Skeletal muscle satellite cell (primary cell): ENCODE measurements around the gene ABCC9.
"Not testable (repeated sequence)": the region's sequence is repeated elsewhere in the genome, so short reads cannot be mapped to it uniquely, and the experiment has no call there.

ENCODE experiments used
- H3K27me3 ChIP-seq: 2 replicates; pipeline ENCODE4 v1.7.0; 2013; ENCODE audit warnings: low read length; ENCODE audit not compliant: control insufficient read depth, insufficient read depth
- H3K36me3 ChIP-seq: 2 replicates; pipeline ENCODE4 v1.7.0; 2013; ENCODE audit warnings: mild to moderate bottlenecking, control low read depth, low read length; ENCODE audit not compliant: insufficient read depth
- H3K4me1 ChIP-seq: 2 replicates; pipeline ENCODE4 v1.7.0; 2013; ENCODE audit warnings: low read length; ENCODE audit not compliant: control insufficient read depth, insufficient read depth
- H3K4me2 ChIP-seq: 2 replicates; pipeline ENCODE4 v1.7.0; 2013; ENCODE audit warnings: mild to moderate bottlenecking, low read length
- H3K4me3 ChIP-seq: 2 replicates; pipeline ENCODE4 v1.7.0; 2013; ENCODE audit warnings: low read length
- H3K9ac ChIP-seq: 2 replicates; pipeline ENCODE4 v1.7.0; 2013; ENCODE audit warnings: mild to moderate bottlenecking, low read depth, low read length, moderate library complexity
- H3K9me3 ChIP-seq: replicated peaks from 2 replicates; pipeline ENCODE4 v1.7.0; 2013; ENCODE audit warnings: mild to moderate bottlenecking, control low read depth, low read length

The ABCC9 gene

GRCh38 chr12:21794807-21795595 lies 146.2 kb downstream of the ABCC9 start:
- not testable (repeated sequence) for H3K27me3 ChIP-seq, H3K4me1 ChIP-seq, H3K9ac ChIP-seq, H3K9me3 ChIP-seq, H3K4me3 ChIP-seq, H3K36me3 ChIP-seq, H3K4me2 ChIP-seq

- not testable (repeated sequence) for H3K4me2 ChIP-seq, H3K36me3 ChIP-seq, H3K4me3 ChIP-seq, H3K9ac ChIP-seq, H3K27me3 ChIP-seq, H3K4me1 ChIP-seq, H3K9me3 ChIP-seq
Observed at GRCh38 chr12:21789687-21790086, 151.5 kb downstream of the ABCC9 start.

GRCh38 chr12:21788089-21788983 lies 152.9 kb downstream of the ABCC9 start:
- no peaks in the 10 kb centered on the region for H3K36me3 ChIP-seq
- H3K4me2 ChIP-seq: no peak overlapping the region
- no peaks in the 10 kb centered on the region for H3K9me3 ChIP-seq
- no peaks in the 10 kb centered on the region for H3K4me1 ChIP-seq
- no peaks in the 10 kb centered on the region for H3K27me3 ChIP-seq
- H3K9ac ChIP-seq: no peak overlapping the region
- H3K4me3 ChIP-seq: no peak overlapping the region

- Histone ChIP-seq H3K9me3 (no peaks in the 10 kb centered on the region), H3K4me3 (no peak overlapping the region), H3K4me2 (no peak overlapping the region), H3K27me3 (no peaks in the 10 kb centered on the region), H3K36me3 (no peaks in the 10 kb centered on the region), H3K9ac (no peak overlapping the region), H3K4me1 (no peaks in the 10 kb centered on the region)
Observed at GRCh38 chr12:21786041-21786531, 155.1 kb downstream of the ABCC9 start.

GRCh38 chr12:21782723-21783122 lies 158.5 kb downstream of the ABCC9 start:
- not testable (repeated sequence) for H3K36me3 ChIP-seq, H3K4me2 ChIP-seq, H3K4me3 ChIP-seq, H3K4me1 ChIP-seq, H3K27me3 ChIP-seq, H3K9me3 ChIP-seq, H3K9ac ChIP-seq

- Histone ChIP-seq H3K4me1 (no peaks in the 10 kb centered on the region), H3K4me3 (no peak overlapping the region), H3K9ac (no peak overlapping the region), H3K27me3 (no peaks in the 10 kb centered on the region), H3K36me3 (no peaks in the 10 kb centered on the region), H3K9me3 (no peaks in the 10 kb centered on the region), H3K4me2 (no peak overlapping the region)
Observed at GRCh38 chr12:21780786-21781185, 160.4 kb downstream of the ABCC9 start.

GRCh38 chr12:21776175-21776574 lies 165.1 kb downstream of the ABCC9 start:
- peaks cover 20% of the 10 kb centered on the region for H3K4me1 ChIP-seq
- H3K27me3 ChIP-seq: no peaks in the 10 kb centered on the region

GRCh38 chr12:21775133-21775820 lies 165.9 kb downstream of the ABCC9 start:
- Histone ChIP-seq H3K9me3 (no peaks in the 10 kb centered on the region), H3K4me1 (peaks cover 27% of the 10 kb centered on the region), H3K4me2 (peak overlapping the region; percentile 78), H3K36me3 (no peaks in the 10 kb centered on the region), H3K27me3 (no peaks in the 10 kb centered on the region), H3K4me3 (peak overlapping the region; percentile 77), H3K9ac (peak overlapping the region; percentile 69)

More at GRCh38 chr12:21776175-21776574, 165.1 kb downstream of the ABCC9 start:
- Histone ChIP-seq H3K36me3 (no peaks in the 10 kb centered on the region), H3K9me3 (no peaks in the 10 kb centered on the region), H3K4me3 (no peak overlapping the region), H3K9ac (no peak overlapping the region), H3K4me2 (no peak overlapping the region)

- H3K4me3 ChIP-seq: peak within 1 kb of the TSS; percentile 77
- peak within 1 kb of the TSS; percentile 78 for H3K4me2 ChIP-seq
- H3K9ac ChIP-seq: peak within 1 kb of the TSS; percentile 77
- H3K4me1 ChIP-seq: peaks cover 27% of the 10 kb centered on the region
- H3K27me3 ChIP-seq: no peaks in the 10 kb centered on the region
- no peaks in the 10 kb centered on the region for H3K9me3 ChIP-seq
- no peaks in the 10 kb centered on the region for H3K36me3 ChIP-seq
Observed at GRCh38 chr12:21774358-21775132, 166.7 kb downstream of the ABCC9 start, which contains the start of gene KCNJ8. KCNJ8 (minus strand) TSS chr12:21774706; CDS start chr12:21773616, 1,090 bp downstream.

- peaks cover 27% of the 10 kb centered on the region for H3K4me1 ChIP-seq
- H3K4me3 ChIP-seq: peak overlapping the region; percentile 77
- H3K4me2 ChIP-seq: peak overlapping the region; percentile 78
- peak overlapping the region; percentile 77 for H3K9ac ChIP-seq
- no peaks in the 10 kb centered on the region for H3K36me3 ChIP-seq
- no peaks in the 10 kb centered on the region for H3K27me3 ChIP-seq
- no peaks in the 10 kb centered on the region for H3K9me3 ChIP-seq
Observed at GRCh38 chr12:21773806-21774205, 167.4 kb downstream of the ABCC9 start.
